A673 (cell line): ENCODE measurements around the gene TBC1D2B.
"Not testable (repeated sequence)": the region's sequence is repeated elsewhere in the genome, so short reads cannot be mapped to it uniquely, and the experiment has no call there.

Experiments used
- CTCF ChIP-seq: fragments of 300-800, 200-600 bp; sonication (generic); conservative IDR thresholded peaks from 2 replicates; pipeline ENCODE4 v1.5.1; 2017; ENCODE audit warnings: low read depth, mild to moderate bottlenecking, antibody characterized with exemption, low read length, moderate library complexity, mixed read lengths
- EZH2 ChIP-seq: fragments of 200-600 bp; sonication (generic); IDR thresholded peaks from 2 replicates; pipeline ENCODE4 v1.6.1; 2017; ENCODE audit warnings: borderline replicate concordance, low read depth, mild to moderate bottlenecking, mixed read lengths, antibody characterized with exemption, low read length; ENCODE audit not compliant: poor library complexity, severe bottlenecking

DNA sequence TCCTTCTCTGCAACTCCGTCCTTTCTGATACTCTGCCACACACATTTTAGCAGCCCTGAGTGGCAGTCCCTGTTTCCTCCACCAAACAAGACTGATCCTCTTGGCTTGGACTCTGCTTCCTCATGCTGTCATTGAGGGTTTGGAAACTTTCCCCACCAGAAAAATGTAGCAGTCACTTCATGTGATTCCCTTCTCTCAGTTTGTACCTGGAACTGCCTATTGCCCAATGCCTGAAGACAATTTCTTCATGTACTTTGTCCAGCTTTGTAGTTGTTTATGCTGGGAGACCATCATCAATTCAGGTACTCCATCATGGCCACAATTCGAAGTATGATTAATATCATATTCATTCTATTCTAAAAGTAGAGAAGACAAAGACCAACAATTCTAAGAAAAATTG lies 119.5 kb downstream of the TBC1D2B start:
- not testable (repeated sequence) for TF ChIP-seq CTCF, EZH2
